ENCODE data around the gene CHTF18.
"Not testable (repeated sequence)": the region's sequence is repeated elsewhere in the genome, so short reads cannot be mapped to it uniquely, and the experiment has no call there.

The CHTF18 gene

DNA sequence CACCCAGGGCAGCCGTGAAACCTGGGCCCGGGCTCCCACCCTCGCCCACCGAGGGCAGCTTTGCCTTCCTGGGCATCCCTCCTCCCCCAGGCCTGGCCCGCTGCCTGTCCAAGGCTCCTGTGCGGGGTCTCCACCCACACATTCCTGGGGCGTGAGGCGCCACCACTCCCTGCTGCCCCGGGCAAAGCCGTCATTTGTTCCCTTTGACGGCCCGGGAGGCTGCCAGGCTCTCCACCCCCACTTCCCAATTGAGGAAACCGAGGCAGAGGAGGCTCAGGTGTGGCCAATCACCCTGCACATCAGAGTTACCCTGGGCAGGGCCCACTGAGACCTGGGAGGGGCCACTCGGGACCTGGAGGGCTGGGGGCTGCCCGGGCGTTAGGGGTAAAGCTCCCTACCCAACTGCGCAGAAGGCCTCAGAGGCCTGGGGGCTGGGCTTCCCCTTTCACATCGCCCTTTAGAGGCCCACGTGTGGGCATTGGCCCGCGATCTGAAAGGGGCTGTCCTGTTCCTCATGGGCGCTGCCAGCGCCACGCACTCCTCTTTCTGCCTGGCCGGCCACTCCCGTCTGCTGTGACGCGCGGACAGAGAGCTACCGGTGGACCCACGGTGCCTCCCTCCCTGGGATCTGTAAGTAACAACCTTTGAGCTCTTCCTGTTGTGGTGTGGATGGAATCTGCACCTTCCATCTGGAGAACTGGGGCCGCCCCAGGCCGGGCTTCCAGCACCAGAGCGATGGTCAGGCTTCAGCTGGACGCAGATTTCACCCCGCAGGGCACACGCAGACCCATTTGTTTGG is 27.7 kb upstream of the CHTF18 start, which contains the start of gene MSLN:
Gene MSLN, plus strand, starts transcription at position 190 of the 799 bp plus-strand sequence. CDS start 1,947 bp downstream, outside the sequence.
- no peak for DNase-seq

- DNase-seq, result no peak
These were observed 26.6 kb upstream of the CHTF18 start for GRCh38 chr16:761625-762513.

DNA sequence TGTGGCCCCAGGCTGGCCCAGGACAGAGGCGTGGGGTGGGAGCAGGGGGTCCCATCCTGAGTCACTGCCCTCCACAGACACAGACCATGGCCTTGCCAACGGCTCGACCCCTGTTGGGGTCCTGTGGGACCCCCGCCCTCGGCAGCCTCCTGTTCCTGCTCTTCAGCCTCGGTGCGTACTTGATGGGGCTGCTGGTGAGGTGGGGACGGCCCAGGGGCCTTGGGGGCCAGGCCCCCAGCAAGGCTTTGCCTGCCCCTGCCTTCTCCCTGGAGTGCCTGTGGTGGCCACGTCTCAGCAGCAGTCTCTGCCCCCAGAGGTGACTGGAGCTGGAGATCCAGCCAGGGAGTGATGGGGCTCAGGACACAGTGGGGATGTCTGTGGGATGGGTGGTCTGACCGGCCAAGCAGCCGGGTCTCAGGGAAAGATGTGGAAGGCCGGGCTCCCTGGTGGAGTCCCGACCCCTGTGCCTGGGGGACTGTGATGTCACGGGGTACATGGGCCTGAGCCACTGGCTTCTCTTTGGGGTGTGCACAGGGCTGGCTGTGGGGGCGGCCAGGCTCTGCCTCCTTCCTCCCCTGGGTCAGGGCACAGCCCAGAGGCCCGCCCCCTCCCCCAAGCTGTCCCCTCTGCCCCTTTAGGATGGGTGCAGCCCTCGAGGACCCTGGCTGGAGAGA is 25.7 kb upstream of the CHTF18 start:
- no peak for DNase-seq

GRCh38 chr16:763369-764183 is 24.8 kb upstream of the CHTF18 start:
- DNase-seq, result no peak

DNA sequence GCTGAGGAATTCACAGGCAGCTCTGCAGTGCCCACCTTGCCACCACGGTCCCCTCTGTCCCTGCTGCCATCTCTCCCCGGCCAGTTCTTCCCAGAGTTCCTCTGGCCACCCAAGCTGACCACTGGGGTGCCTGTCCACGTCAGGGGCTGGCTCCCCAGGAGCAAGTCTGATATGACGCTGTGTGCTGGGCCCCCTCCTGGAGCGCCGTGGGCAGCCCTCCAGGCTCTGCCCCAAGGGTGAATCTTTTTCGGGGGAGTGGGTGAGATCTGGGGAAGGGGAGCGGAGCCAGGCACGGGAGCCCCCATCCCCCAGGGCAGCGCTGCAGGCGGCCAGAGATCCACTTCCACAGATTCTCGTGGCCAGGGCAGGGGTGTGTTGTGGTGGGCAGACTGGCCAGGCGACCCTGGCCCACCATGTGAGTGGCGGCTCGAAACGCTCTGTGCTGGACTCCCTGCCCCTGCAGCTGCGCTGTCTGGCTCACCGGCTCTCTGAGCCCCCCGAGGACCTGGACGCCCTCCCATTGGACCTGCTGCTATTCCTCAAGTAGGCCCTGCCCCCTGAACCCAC is 24.2 kb upstream of the CHTF18 start:
- no peak for DNase-seq

GRCh38 chr16:764848-765487 is 23.5 kb upstream of the CHTF18 start:
- no peak for DNase-seq

DNA sequence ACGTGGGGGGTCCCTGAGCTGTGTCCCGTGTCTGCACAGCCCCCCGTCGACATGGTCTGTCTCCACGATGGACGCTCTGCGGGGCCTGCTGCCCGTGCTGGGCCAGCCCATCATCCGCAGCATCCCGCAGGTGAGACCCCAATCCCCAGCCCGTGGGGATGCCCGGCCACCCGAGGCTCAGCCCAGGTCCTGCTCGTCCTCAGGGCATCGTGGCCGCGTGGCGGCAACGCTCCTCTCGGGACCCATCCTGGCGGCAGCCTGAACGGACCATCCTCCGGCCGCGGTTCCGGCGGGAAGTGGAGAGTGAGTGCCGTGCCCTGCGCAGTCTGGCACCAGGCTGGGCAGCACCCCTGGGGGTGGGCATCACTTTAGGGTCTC is 22.9 kb upstream of the CHTF18 start:
- no peak for DNase-seq

DNA sequence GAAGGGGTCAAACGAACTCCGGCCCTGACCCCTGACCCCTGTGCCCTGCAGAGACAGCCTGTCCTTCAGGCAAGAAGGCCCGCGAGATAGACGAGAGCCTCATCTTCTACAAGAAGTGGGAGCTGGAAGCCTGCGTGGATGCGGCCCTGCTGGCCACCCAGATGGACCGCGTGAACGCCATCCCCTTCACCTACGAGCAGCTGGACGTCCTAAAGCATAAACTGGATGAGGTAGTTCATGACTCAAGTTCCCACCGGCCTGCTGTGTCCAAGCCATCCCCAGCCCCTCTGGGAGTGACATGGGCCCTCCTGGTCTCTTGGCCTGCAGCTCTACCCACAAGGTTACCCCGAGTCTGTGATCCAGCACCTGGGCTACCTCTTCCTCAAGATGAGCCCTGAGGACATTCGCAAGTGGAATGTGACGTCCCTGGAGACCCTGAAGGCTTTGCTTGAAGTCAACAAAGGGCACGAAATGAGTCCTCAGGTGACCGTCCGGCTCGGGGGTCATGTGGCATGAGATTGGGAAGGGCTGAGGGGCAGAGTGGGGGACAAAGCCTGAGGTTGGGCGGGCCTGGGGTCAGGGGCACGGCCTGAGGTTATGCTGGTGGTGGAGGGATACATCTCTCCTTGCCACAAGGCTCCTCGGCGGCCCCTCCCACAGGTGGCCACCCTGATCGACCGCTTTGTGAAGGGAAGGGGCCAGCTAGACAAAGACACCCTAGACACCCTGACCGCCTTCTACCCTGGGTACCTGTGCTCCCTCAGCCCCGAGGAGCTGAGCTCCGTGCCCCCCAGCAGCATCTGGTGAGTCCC is 22.2 kb upstream of the CHTF18 start:
- DNase-seq, result no peak

DNA sequence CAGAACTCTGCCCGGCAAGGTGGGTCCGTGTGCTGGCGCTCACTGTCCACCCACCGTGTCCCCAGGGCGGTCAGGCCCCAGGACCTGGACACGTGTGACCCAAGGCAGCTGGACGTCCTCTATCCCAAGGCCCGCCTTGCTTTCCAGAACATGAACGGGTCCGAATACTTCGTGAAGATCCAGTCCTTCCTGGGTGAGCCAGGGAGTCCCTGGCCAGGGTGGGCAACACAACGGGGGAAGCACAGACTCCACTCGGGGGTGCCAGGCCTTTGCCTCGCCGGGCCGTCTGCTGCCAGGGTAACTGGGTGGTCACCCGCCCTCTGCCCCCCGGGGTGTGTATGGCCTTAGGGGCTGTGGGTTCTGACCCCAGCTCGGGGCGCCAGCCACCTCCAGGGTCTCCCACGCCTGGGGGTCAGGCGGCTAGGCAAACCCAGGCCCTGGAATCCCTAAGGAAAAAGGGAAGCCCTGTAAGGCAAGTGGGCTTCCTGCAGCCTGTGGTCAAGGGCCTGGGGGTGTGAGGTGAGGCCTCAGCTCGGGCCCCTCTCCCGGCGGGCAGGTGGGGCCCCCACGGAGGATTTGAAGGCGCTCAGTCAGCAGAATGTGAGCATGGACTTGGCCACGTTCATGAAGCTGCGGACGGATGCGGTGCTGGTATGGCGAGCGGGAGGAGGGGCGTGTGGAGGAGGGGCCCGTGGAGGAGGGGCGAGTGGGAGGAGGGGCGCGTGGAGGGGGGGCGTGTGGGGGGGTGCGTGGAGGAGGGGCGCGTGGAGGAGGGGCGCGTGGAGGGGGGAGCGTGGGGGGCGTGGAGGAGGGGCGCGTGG is 21.4 kb upstream of the CHTF18 start:
- DNase-seq, result no peak

DNA sequence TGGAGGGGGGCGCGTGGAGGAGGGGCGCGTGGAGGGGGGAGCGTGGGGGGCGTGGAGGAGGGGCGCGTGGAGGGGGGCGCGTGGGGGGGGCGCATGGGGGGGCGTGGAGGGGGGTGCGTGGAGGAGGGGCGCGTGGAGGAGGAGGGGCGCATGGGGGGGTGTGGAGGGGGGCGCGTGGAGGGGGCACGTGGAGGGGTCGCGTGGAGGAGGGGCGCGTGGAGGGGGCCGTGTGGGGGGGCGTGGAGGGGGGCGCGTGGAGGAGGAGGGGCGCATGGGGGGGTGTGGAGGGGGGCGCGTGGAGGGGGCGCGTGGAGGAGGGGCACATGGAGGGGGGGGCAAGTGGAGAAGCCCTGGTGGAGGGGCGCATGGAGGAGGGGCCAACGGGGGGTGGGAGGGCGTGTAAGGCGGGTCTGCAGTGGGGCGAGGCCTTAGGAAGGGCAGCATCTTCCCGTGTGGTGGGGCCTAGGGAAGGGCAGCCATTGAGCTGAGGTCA is 20.6 kb upstream of the CHTF18 start:
- DNase-seq, result no peak

GRCh38 chr16:768428-768827 is 20.0 kb upstream of the CHTF18 start:
- DNase-seq, result no peak

GRCh38 chr16:769184-769784 is 19.1 kb upstream of the CHTF18 start:
- DNase-seq, result no peak

- no peak for DNase-seq
These were observed 18.5 kb upstream of the CHTF18 start for GRCh38 chr16:769934-770333.

GRCh38 chr16:770411-770810 is 18.0 kb upstream of the CHTF18 start:
- no peak for DNase-seq

- DNase-seq, result no peak
These were observed 15.5 kb upstream of the CHTF18 start for GRCh38 chr16:772959-773358.

DNA sequence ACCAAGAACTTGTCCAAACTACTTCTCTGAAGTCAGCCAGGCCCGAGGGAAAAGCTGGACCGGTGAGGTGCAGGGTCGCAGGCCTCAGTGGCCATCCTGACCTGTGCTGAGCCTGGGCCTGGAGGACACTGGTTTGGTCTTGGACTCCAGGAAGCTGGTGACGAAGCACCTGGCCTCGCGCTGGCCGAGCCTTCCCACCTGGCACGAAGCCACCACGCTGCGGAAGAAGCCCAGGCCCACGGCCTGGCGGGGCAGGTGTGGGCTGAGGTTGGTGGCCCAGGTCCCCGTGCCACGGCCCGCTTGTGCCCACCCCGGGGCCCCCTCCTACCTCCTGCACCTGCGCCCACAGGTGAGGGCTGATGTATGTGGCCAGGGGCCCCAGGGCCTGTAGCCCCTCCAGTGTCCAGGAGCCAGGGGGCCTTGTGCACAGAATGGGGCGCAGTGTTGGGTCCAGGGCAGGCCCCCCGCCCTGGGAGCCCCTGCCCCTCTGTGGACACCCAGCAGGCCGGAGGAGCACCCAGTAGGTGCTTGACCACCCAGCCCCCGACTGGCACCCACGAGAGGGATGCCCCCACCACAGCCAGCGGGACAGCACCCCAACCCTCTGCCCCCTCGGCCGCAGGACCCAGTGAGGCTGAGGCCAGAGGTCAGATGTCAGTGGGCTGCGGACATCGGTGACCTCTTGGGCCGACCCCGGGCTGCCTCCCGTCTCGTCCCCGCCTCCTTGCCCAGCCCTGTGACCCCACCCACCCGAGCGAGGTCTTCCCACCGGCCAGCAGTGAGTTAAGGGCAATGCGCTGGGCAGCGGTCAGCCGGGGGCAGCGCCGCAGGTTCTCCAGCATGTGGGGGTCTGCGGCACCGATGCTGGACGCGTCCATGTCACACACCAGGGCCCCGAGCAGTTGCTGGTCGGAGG is 14.1 kb upstream of the CHTF18 start:
- no peak for DNase-seq

- no peak for DNase-seq
These were observed 13.1 kb upstream of the CHTF18 start for GRCh38 chr16:775236-775796.

- not testable (repeated sequence) for DNase-seq
These were observed 12.1 kb upstream of the CHTF18 start for GRCh38 chr16:776298-776697.

Data from activated T-cell treated with anti-CD3 and anti-CD28 coated beads for 4 hours (primary cell).